Fibroblast of lung (primary cell): ENCODE measurements around the gene MOSPD3. TPM values are rescaled to one million over a fixed set of nuclear protein-coding genes. Genes with fewer than 3 reads are reported as not detected.

Experiments used
- DNase-seq, 2 donors: peaks; one replicate each; pipeline versions ENCODE4 v3.0.0 to v3.0.0-alpha.2; 2010; ENCODE audit warnings: low read depth in 2 of 2
- H2AFZ ChIP-seq: 2 replicates; pipeline ENCODE4 v1.5.1; 2012; ENCODE audit warnings: low read length, control low read depth, inconsistent platforms
- H3K27ac ChIP-seq: 2 replicates; pipeline ENCODE4 v1.5.1; 2011; ENCODE audit warnings: low read length, control low read depth; ENCODE audit not compliant: insufficient read depth
- H3K27me3 ChIP-seq: 2 replicates; pipeline ENCODE4 v1.5.1; 2011; ENCODE audit warnings: mild to moderate bottlenecking, low read length; ENCODE audit not compliant: control insufficient read depth, insufficient read depth
- H3K36me3 ChIP-seq: 2 replicates; pipeline ENCODE4 v1.5.1; 2011; ENCODE audit warnings: low read length; ENCODE audit not compliant: control insufficient read depth, insufficient read depth
- H3K4me1 ChIP-seq: 2 replicates; pipeline ENCODE4 v1.5.1; 2011; ENCODE audit warnings: low read length; ENCODE audit not compliant: control insufficient read depth, insufficient read depth; ENCODE audit errors: extremely low read depth
- H3K4me2 ChIP-seq: 2 replicates; pipeline ENCODE4 v1.5.1; 2011; ENCODE audit warnings: low read length, control low read depth; ENCODE audit not compliant: insufficient read depth; ENCODE audit errors: extremely low read depth
- H3K4me3 ChIP-seq, 4 experiments: fragments of 200-600 bp in 1 of 4; sonication (generic) in 1 of 4; replicated peaks in 1 of 4; 2 replicates each; pipeline ENCODE4 v1.5.1; 2011 to 2016; ENCODE audit warnings: low read length in 4 of 4, low read depth in 3 of 4, mild to moderate bottlenecking in 3 of 4, control low read depth in 2 of 4, inconsistent platforms in 1 of 4, mixed read lengths in 1 of 4; ENCODE audit not compliant: insufficient read depth in 1 of 4; ENCODE audit errors: control extremely low read depth in 1 of 4
- H3K79me2 ChIP-seq: 2 replicates; pipeline ENCODE4 v1.5.1; 2012; ENCODE audit warnings: mild to moderate bottlenecking, low read length, inconsistent platforms; ENCODE audit not compliant: control insufficient read depth, insufficient read depth
- H3K9ac ChIP-seq: 2 replicates; pipeline ENCODE4 v1.5.1; 2011; ENCODE audit warnings: mild to moderate bottlenecking, low read length, control low read depth; ENCODE audit not compliant: insufficient read depth
- H3K9me3 ChIP-seq: 2 replicates; pipeline ENCODE4 v1.5.1; 2012; ENCODE audit warnings: low read depth, low read length; ENCODE audit not compliant: control insufficient read depth, insufficient read depth
- H4K20me1 ChIP-seq: 2 replicates; pipeline ENCODE4 v1.5.1; 2011; ENCODE audit warnings: low read length; ENCODE audit not compliant: control insufficient read depth, insufficient read depth; ENCODE audit errors: extremely low read depth
- CTCF ChIP-seq, 2 donors: IDR thresholded peaks in 1 of 2; conservative IDR thresholded peaks in 1 of 2; 1 replicate in 1 of 2; 2 replicates in 1 of 2; pipeline ENCODE4 v1.5.1; 2011 to 2012; ENCODE audit warnings: low read length in 2 of 2, control low read depth in 1 of 2, inconsistent platforms in 1 of 2, low read depth in 1 of 2, mild to moderate bottlenecking in 1 of 2
- EZH2 ChIP-seq: IDR thresholded peaks from 2 replicates; pipeline ENCODE4 v1.5.1; 2012; ENCODE audit warnings: low read length, control low read depth, mild to moderate bottlenecking; ENCODE audit errors: missing control alignments
- polyA plus RNA-seq, 2 donors: library from polyadenylated mRNA; depleted of rRNA in 1 of 2; stranded (reverse) in 1 of 2; unstranded in 1 of 2; fragments of >200 nt; gene quantifications; 2 replicates each; pipeline ENCODE4 v1.2.1, GENCODE V29; 2011 to 2012; ENCODE audit warnings: missing spikeins in 1 of 2
- total RNA-seq: library from RNA; depleted of rRNA; stranded (reverse); fragments of >200 nt; gene quantifications from 2 replicates; pipeline ENCODE4 v1.2.1, GENCODE V29; 2014

Gene MOSPD3
- total and polyA plus RNA-seq, 2 donors (not counting 1 experiment from before 2014, with no cell fraction given), result 5.9 to 12.8 TPM

GRCh38 chr7:100583132-100584053, 28.9 kb upstream of the MOSPD3 start:
- Histone ChIP-seq H3K4me1 (peaks cover 9% of the 10 kb centered on the region), H3K36me3 (peaks cover 29% of the 10 kb centered on the region), H3K4me3 (peak overlapping the region; percentile 33 to 92 (median 56)), H2AFZ (no peak overlapping the region), H3K9ac (peak overlapping the region; percentile 58), H3K79me2 (peaks cover 43% of the 10 kb centered on the region), H3K4me2 (peak overlapping the region; percentile 83), H4K20me1 (no peaks in the 10 kb centered on the region), H3K27me3 (no peaks in the 10 kb centered on the region), H3K9me3 (no peaks in the 10 kb centered on the region), H3K27ac (peak overlapping the region; percentile 83)
- peak; percentile 53 to 72 for DNase-seq
- TF ChIP-seq CTCF (conservative IDR thresholded peaks at IDR 0.05 in 1 of 2, IDR thresholded peaks at IDR 0.05 in 1 of 2; ENCODE audit: low read depth in 1 of 2, low read length in 2 of 2) (no peak), EZH2 (no peak)

GRCh38 chr7:100584054-100584682, 28.2 kb upstream of the MOSPD3 start:
- H3K4me2 ChIP-seq, result peak overlapping the region; percentile 91
- peak in 1 of 2 donors; percentile 81 for DNase-seq

More at GRCh38 chr7:100584054-100584682, 28.2 kb upstream of the MOSPD3 start:
- H3K4me1 ChIP-seq, result peaks cover 9% of the 10 kb centered on the region
- H3K9me3 ChIP-seq, result no peaks in the 10 kb centered on the region
- peaks cover 24% of the 10 kb centered on the region for H3K36me3 ChIP-seq
- TF ChIP-seq EZH2 (no peak), CTCF (conservative IDR thresholded peaks at IDR 0.05 in 1 of 2, IDR thresholded peaks at IDR 0.05 in 1 of 2; ENCODE audit: low read depth in 1 of 2, low read length in 2 of 2) (no peak)
- H3K9ac ChIP-seq, result peak overlapping the region; percentile 80
- H4K20me1 ChIP-seq, result no peaks in the 10 kb centered on the region
- no peaks in the 10 kb centered on the region for H3K27me3 ChIP-seq
- peaks cover 43% of the 10 kb centered on the region for H3K79me2 ChIP-seq
- H2AFZ ChIP-seq, result no peak overlapping the region
- H3K27ac ChIP-seq, result peak overlapping the region; percentile 83
- peak overlapping the region; percentile 76 to 98 (median 86) for H3K4me3 ChIP-seq
